ENCODE data around the gene TSPAN32. TPM values are rescaled to one million over a fixed set of nuclear protein-coding genes. Genes with fewer than 3 reads are reported as not detected.

TSPAN32 gene
- total RNA-seq: not detected in 2 replicates

- DNase-seq (ENCODE audit: low read depth in 2 of 2): no peak
Measured at GRCh38 chr11:2301631-2302305, at the start of gene TSPAN32, which contains the start of gene C11orf21. Gene TSPAN32, plus strand, starts transcription at chr11:2302013. Its CDS starts 137 bp downstream, at chr11:2302150. Gene C11orf21, minus strand, starts transcription at chr11:2301918. Its CDS starts 110 bp downstream, at chr11:2301808.

- no peak for DNase-seq (ENCODE audit: low read depth in 2 of 2)
Measured at GRCh38 chr11:2252018-2252417, 49.8 kb upstream of the TSPAN32 start.

GRCh38 chr11:2256293-2256913 is 45.4 kb upstream of the TSPAN32 start:
- DNase-seq (ENCODE audit: low read depth in 2 of 2): no peak

- DNase-seq (ENCODE audit: low read depth in 2 of 2): no peak
Measured at GRCh38 chr11:2256951-2257700, 44.7 kb upstream of the TSPAN32 start.

GRCh38 chr11:2258501-2259465 is 43.0 kb upstream of the TSPAN32 start:
- no peak for DNase-seq (ENCODE audit: low read depth in 2 of 2)

- DNase-seq (ENCODE audit: low read depth in 2 of 2): no peak
Measured at GRCh38 chr11:2259466-2259830, 42.4 kb upstream of the TSPAN32 start.

- no peak for DNase-seq (ENCODE audit: low read depth in 2 of 2)
Measured at GRCh38 chr11:2259897-2260451, 41.8 kb upstream of the TSPAN32 start.

- DNase-seq (ENCODE audit: low read depth in 2 of 2): no peak
Measured at GRCh38 chr11:2260491-2261364, 41.1 kb upstream of the TSPAN32 start.

- DNase-seq (ENCODE audit: low read depth in 2 of 2): no peak
Measured at GRCh38 chr11:2261436-2262230, 40.2 kb upstream of the TSPAN32 start.

- DNase-seq (ENCODE audit: low read depth in 2 of 2): no peak
Measured at GRCh38 chr11:2262301-2263070, 39.3 kb upstream of the TSPAN32 start.

GRCh38 chr11:2263071-2263565 is 38.7 kb upstream of the TSPAN32 start:
- no peak for DNase-seq (ENCODE audit: low read depth in 2 of 2)

- no peak for DNase-seq (ENCODE audit: low read depth in 2 of 2)
Measured at GRCh38 chr11:2263724-2264360, 38.0 kb upstream of the TSPAN32 start.

- DNase-seq (ENCODE audit: low read depth in 2 of 2): no peak
Measured at GRCh38 chr11:2264366-2265053, 37.3 kb upstream of the TSPAN32 start.

GRCh38 chr11:2265396-2265795 is 36.4 kb upstream of the TSPAN32 start:
- no peak for DNase-seq (ENCODE audit: low read depth in 2 of 2)

GRCh38 chr11:2265854-2266585 is 35.8 kb upstream of the TSPAN32 start:
- no peak for DNase-seq (ENCODE audit: low read depth in 2 of 2)

- DNase-seq (ENCODE audit: low read depth in 2 of 2): no peak
Measured at GRCh38 chr11:2266586-2267305, 35.1 kb upstream of the TSPAN32 start.

Data from lung microvascular endothelial cell (primary cell).